Activated gamma-delta T cell treated with anti-CD3 and anti-CD28 coated beads, Interleukin-2, amount 50 U/mL, for 16 hours (primary cell): ENCODE results near the gene SKA2.
A peak's percentile ranks its signal among the peaks of the same experiment; 100 is the strongest.
"Not testable (repeated sequence)": the region's sequence is repeated elsewhere in the genome, so short reads cannot be mapped to it uniquely, and the experiment has no call there.

Experiments
- DNase-seq: peaks from one replicate; pipeline ENCODE4 v3.0.0-alpha.2; 2020; ENCODE audit warnings: low read depth

The SKA2 gene

DNA sequence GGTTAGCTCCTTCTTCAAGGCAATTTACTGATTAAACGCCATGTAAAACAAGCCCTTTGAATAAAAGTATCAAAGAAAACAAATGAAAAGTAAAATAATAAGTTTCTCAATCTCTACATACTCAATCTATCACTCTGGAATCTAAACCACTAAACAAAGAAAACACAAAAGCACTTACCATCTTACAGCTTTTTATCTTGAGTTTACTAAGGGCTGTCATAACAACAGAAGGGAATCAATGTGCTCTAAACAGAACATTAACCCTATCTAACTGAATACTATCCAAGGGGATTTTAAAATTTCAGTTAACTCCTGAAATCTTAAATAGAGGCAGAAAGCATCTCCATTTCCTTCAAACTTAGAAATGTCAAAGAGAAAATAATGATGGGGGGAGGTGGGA is 3.4 kb downstream of the SKA2 start:
- DNase-seq, result no peak

DNA sequence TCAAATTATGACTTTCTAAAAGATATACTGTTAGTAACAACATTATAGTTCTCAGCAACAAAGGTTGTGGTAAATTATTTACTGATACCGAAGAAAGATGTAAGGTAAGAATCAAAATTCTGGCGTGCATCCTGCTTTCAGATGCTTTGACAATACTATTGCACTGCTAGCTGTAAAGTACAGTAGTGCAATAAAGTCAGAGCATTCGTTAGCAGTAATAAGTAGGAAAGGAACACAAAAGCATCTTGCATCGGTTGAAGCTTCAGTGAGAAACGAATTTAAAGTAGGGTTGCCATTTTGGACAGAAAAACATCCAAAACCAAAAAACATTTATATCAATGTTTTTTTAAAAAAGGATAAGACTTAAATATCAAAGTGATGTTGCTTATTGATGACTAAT is 4.0 kb downstream of the SKA2 start:
- DNase-seq, result no peak

DNA sequence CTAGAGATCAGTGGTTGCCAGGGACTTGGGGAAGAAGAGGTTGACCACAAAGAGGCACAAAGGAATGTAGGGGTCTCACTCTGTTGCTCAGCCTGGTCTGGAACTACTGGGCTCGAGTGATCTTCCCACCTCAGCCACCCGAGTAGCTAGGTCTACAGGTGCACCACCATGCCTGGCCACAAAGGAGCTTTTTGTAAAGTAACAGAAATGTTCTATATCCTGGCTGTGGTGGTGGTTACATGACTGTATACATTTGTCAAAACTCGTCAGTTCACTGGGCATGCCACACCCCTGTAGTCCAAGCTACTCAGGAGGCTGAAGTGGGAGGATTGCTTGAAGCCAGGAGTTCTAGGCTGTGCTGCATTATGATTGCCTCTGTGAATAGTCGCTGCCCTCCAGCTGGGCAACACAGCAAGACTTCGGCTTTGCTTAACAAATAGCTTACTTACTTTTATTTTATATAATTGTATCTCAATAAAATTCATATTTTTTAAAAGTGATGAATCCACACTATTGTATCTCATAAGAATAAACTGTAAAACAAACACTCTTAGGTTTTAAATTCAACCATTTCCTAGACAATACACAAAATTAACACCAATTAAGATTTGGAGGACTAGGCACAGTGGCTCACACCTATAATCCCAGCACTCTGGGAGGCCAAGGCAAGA is 5.0 kb downstream of the SKA2 start:
- DNase-seq, result no peak

DNA sequence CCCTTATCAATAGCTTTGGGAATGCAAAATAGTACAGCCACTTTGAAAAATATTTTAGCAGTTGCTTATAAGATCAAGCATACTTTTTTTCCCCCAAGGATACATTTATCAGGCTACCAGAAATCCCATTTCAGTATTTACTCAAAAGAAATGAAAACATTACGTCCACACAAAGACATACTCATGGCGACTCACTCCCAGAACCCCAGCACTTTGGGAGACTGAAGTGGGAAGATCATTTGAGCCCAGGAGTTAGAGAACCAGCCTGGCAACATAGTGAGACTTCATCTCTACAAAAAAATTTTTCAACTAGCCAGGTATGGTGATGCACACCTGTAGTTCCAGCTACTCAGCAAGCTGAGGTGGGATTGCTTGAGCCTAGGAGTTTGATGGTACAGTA is 5.9 kb downstream of the SKA2 start:
- DNase-seq, result no peak

DNA sequence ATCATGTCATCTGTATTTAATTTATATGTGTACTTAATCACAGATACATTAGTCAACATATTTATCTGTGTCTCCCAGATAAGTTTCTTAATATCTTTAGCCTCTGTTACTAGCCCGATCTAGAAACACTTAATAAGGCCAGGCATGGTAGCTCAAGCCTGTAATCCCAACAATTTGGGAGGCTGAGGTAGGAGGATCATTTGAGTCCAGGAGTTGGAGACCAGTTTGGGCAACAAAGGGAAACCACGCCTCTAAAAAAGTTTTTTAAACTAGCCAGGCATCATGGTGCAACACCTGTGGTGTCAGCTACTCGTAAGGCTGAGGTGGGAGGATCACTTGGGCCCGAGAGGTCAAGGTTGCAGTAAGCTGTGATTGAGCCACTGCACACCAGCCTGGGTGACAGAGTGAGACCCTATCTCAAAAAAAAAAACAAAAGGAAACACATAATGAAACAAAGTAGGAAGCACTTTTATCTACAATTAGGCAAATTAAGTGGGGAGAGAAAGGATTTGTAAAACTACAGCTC is 9.4 kb downstream of the SKA2 start:
- DNase-seq, result no peak

DNA sequence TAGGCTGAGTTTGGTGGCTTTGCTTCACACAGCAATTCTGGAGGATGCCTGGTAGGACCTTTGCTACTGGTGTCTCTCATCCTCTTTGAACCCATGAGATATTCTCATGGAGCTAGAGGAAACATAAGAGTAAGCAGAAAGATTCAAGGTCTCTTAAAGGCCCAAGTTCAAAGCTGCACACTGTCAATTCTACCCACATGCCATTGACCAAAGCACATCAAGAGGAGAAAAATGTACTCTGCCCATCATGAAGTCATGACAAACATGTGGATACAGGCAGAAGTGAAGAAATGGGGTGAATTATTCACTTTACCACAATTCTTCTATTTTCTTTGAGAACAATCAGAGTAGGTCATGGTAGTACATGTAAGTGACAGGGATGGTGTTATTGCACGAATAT is 13.1 kb downstream of the SKA2 start:
- no peak for DNase-seq

DNA sequence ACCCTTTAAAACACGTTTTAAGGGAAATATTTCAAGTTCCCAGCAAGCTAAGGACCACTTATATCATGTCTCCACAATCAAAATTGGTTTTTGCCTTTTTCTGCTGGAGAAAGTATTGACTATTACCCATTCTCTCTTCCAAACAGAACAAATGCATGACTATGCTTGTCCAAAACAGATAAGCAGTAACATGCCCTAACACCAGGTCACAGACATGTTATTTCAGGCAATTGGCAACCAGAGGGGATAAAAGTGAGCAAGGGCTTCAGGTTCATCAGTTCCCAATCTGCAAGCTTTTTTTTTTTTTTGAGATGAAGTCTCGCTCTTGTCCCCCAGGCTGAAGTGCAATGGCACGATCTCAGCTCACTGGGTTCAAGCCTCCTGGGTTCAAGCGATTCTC is 15.0 kb downstream of the SKA2 start:
- DNase-seq, result no peak

DNA sequence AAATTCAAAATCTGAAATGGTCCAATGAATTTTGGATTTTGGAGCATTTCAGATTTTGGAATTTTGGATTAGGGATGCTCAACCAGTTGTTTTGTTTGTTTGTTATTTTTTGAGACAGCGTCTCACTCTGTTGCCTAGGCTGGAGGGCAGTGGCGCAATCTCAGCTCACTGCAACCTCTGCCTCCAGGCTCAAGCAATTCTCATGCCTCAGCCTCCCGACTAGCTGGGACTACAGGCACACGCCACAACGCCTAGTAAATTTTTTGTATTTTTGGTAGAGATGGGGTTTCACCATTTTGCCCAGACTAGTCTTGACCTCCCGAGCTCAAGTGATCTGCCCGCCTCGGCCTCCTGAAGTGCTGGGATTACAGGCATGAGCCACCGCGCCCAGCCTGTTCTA is 16.6 kb downstream of the SKA2 start:
- DNase-seq, result not testable (repeated sequence)

DNA sequence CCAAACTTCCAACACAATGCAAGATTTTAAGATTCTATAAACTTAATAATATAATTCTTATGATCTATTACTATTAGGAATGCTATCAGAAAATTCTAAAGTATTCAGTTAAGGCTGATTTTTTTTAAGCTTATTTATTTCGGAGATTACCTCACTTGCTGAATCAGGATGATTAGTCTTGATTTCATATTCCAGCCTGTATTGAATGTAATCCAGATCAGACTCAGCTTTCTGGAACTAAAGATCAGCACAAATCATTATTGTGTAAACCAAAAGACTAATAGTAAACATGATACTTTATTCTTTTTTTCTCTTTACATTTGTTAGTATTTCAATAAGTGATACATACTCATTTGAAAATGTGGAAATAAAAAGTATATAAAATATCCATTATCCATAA is 23.9 kb downstream of the SKA2 start:
- no peak for DNase-seq

DNA sequence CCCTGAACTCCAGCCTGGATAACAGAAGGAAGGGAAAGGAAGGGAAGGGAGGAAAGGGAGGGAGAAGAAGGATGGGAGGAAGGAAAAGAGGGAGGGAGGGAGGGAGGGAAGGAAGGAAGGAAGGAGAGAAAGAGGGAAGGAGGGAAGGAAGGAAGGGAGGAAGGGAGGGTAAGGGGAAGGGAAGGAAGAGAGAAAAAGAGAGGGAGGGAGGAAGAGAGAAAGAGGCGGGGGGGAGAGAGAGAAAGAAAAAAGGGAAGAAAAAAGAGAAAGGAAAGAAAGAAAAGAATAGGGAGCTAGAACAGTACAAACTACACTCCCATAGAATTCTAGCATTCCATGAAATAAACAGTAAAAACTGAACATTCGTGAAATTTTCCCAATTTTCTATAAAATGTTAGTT is 25.2 kb downstream of the SKA2 start:
- no peak for DNase-seq

DNA sequence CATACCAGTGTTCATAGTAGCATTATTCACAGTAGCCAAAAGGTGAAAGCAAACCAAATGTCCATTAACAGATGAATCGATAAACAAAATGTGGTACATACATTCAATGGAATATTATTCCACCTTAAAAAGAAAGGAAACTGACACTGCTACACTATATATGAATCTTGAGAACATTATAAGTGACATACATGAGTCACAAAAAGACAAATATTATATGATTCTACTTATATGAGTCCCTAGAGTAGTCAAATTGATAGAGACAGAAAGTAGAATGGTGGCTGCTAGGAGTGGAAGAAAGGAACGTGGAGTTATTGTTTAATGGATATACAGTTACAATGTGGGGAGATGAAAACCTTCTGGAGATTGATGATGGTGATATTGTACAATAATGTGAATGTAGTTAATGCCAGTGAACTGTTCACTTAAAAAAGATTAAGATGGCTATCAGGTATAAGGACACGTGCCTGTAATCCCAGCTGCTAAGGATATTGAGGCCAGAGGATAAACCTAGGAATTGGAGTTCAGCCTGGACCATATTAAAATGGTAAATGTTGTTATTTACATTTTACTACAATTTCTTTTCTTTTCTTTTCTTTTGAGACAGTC is 28.1 kb downstream of the SKA2 start:
- DNase-seq, result no peak

DNA sequence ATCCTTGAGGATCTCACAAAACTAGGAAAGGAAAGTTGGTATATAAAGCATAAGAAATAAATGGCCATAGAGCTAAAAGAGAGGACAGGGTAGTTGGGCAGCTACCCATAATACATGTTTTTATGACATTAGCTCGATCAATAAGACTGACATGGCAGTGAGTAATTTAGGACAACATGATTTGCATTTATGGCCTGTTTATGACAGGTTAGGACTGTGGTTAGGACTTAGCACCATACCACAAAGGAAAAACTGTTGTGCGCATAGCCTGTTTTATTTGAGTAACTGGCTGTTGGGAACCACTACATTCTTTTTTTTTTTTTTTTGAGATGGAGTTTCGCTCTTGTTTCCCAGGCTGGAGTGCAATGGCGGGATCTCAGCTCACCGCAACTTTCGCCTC is 30.3 kb downstream of the SKA2 start:
- no peak for DNase-seq

DNA sequence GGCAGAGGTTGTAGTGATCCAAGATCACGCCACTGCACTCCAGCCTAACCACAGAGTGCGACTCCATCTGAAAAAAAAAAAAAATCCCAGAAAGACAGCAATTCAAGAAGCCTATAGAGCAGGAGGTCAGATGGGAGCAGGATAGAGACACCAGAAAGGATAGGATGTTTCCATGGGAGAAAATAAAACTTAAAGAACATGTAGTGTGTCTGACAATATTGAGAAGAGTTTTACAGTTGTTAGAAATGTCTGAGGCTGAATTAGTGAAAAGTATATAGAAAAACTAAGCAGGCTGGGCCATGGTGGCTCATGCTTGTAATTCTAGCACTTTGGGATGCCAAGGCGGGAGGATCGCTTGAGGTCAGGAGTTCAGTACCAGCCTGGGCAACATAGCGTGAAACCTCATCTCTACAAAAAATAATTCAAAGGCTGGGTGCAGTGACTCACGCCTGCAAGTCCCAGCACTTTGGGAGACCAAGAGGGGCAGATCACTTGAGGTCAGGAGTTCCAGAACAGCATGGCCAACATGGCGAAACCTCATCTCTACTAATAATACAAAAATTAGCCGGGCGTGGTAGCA is 33.0 kb downstream of the SKA2 start:
- DNase-seq, result no peak

DNA sequence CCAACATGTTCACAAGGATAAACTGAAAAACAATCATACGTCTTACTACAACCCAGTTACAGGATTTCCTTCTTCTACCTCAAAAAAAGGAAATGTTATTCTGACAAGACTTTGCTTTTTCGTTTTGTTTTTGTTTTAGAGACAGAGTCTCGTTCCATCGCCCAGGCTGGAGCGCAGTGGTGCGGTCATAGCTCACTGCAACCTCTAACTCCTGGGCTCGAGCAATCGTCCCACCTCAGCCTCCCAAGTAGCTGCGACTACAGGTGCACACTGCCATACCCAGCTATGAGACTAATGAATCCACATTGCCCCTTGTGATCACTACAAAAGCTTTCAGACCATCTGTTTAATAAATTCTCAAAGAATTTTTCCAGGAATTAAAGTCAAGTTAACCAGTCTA is 39.5 kb downstream of the SKA2 start:
- no peak for DNase-seq

DNA sequence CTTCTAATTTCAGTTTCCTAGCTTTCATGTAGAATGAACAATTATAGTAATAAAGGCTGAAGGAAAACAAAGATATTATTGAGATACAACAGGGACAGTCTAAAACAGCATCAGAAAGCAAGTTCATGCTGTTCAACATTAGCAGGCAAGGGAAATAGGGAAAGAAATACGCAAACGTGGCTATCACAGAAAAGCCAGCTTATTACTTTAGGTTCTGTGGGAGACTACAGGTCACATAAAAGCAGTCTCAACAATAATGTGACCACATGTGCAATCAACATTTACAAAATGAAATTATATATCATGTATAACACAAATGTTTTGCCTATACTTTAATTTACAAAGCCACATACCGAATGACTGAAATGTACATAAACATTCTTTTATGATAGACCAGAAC is 43.4 kb downstream of the SKA2 start:
- DNase-seq, result no peak

DNA sequence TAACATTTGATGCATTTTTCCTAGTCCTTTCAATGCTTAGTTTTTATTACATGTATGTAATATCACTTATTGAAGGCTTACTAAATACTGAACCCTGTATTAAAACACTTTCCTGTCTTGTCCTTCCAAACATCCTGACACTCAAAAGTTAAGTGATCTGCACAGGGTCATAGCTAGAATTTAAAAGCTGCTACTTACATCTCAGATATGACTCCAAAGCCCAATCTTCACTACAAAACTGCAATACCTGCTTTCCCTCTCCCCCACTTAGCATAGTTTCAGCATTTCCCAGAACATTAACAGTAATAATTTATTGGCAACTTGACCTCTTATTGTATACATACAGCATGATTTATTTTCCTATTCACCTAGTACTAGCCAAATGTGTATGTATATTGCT is 44.0 kb downstream of the SKA2 start:
- no peak for DNase-seq

DNA sequence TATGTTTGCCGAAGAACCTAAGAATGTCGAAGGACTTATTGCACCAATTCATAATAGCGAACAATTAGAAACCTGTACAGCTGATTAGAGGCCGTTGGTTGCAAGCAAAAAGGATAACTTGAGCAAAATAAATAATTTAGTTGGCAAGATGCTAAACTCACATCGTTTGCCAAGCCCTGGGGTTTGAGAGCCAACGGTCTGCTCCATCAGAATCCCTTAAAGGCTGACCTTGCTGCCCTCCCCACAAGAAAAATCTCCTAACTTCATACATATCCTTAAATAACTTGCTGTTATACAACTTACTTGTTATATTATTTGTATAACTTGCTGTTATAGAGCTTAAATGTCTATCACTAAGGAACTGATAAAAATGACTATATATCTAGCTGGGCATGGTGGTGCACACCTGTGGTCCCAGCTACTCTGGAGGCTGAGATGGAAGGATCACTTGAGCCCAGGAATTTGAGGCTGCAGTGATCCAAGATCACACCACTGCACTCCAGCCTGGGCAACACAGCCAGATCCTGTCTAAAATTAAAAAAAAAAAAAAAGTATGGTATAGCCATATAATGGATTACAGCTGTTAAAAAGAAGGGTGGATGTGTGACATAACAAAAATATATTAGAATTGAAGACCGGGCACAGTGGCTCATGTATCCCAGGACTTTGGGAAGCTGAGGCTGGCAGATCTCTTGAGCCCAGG is 46.4 kb downstream of the SKA2 start:
- DNase-seq, result no peak

DNA sequence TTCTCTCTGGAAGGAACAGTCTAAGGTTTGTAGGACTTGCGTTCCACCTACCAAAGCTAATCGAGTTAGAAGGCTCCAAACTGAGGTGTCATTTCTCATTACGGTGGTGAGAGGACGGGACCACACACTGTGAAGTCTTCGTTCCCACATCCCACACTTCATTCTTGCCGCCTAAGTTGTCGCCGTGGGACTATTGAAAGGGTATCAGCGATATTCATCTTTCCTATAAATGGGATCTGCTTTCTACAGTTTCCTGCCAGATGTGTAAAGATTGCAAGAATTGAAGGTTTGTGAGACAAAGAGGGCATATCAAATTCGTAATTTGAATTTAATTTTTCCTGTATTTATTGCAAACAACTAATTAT is 47.7 kb downstream of the SKA2 start:
- no peak for DNase-seq

DNA sequence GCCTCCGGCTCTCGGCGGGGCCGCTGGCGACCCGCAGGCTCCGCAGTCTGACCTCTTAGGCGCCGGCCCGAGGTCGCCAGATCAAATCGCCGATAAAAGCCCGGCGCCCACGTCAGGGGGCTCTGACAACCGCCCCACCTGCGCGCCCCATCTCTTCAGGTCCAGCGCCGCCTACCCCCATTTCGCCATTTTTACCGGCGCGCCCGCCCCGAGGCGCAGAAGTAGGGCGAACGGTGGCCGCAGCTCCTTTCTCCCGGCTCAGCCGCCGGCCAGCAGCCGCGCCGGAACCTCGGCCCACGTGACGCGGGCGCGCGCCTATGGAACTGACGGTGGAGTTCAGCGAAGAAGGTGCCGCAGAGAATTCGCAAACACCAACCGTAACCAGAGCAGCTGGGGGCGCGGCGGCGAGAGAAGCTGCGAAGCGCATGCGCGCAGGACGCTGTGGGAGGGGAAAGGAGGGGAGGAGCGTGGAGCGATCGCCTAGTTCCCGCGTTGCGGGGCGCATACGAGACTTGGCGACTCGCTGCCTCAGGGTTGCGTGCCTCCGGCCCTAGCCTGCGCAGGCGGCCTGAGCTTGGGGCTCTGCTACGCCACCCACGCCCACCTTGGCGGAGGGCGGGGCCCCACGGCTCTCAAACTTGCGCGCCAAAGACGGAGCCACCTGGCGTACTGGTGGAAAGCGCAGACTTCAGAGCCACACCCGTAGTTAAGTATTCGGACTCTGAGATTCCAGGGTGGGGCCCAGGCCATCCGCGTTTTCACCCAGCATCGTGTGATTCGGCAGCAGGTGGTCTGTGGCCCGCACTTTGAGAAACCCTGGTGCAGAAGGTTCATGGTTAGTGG is 48.3 kb downstream of the SKA2 start, which contains the start of gene TRIM37:
Gene TRIM37 (minus strand): TSS at position 418 of the 843 bp plus-strand sequence. CDS start 419 bp downstream, outside the sequence.
- DNase-seq, result peak; percentile 97

DNA sequence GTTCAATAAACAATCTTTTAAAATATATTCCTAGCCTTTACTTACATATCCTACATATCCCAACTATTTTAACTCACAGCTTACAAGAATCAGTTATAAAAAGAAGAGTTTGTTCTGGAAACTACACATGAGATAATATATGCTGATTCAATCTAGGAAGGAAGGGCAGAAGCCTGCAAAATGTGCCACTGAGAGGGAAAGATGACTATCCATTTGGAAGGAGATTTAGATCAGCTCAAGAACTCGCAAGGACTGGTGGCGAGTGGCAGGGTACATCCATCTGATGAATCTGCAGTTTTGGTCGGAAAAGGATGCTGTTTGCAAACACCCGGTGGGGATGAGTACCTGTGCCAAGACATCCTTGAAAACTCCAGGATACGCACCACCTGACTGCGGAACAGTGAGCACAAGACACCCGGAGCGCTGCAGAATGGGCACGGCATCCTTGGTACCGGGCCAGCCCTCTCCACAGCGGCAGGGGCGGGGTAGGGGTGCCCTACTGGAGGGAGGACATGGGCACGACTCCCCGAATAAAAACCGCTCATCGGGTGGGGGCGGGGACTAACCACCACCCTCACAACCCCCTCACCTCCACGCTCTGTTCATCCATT is 49.0 kb downstream of the SKA2 start:
- peak; percentile 57 for DNase-seq

DNA sequence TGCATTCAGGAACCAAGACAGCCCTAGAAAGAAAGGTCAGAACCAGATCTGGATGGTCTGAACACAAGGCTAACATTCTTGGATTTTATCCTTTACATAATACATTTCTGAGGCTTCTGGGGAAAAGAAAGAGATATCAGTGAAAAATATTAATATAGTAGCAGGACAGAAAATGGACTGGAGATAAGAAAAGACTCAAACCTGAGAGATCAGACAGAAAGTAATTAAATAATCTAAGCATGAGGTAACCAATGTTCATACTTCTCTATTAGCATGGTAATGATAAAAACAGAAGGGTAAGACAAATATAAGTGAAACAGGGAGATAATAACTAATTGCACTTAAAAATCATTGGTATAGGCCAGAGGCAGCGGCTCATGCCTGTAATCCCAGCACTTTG is 53.8 kb downstream of the SKA2 start:
- no peak for DNase-seq

DNA sequence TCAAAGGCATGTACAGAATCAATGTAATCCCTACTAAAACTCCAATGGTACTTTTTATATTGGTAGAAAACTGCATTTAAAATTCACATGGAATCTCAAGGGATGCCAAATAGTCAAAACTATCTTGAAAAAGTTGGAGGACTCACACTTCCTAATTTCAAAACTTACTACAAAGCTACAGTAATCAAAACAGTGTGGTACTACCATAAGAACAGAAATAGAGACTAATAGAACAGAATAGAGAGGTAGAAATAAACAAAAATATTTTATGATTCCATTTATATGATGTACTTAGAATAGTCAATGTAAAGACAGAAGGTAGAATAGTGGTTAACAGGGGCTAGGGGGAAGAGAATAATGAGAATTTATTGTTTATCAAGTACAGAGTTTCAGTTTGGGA is 57.1 kb downstream of the SKA2 start:
- DNase-seq, result no peak
